GM23248 (cell line): Measurements from ENCODE around the gene CFAP69.

Source experiments
- EZH2 ChIP-seq: fragments of 200-600 bp; sonication (generic); IDR thresholded peaks from 2 replicates; pipeline ENCODE4 v1.6.1; 2018; ENCODE audit warnings: antibody characterized with exemption, mild to moderate bottlenecking; ENCODE audit not compliant: insufficient read depth, poor library complexity, severe bottlenecking
- EZH2phosphoT487 ChIP-seq: fragments of 200-600 bp; sonication (generic); IDR thresholded peaks from 2 replicates; pipeline ENCODE4 v1.6.1; 2018; ENCODE audit warnings: antibody characterized with exemption, moderate library complexity, mild to moderate bottlenecking, low read depth; ENCODE audit not compliant: insufficient read depth

DNA sequence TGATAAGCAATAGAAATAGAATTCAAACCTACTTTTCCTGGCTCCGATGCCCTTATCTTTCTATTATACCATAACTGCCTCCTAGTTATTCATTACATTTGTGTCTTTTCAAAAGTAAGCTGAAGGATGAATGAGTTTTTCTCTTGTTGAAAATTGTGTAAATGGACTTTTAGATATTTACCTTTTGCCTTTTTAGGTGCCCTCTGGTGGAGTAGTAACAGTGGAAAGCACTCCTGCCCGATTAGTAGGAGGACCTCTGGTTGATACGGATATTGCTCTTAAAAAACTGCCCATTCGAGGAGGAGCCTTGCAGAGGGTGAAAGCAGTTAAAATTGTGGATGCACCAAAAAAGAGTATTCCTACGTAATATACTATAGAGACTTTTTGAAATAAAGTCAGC, 64.9 kb downstream of the CFAP69 start:
- no peak for TF ChIP-seq EZH2
- no peak for TF ChIP-seq EZH2phosphoT487
